Kidney epithelial cell (primary cell): ENCODE measurements around the gene ANKS1B. TPM values are rescaled to one million over a fixed set of nuclear protein-coding genes. Genes with fewer than 3 reads are reported as not detected.

Experiments used
- DNase-seq: peaks from one replicate; pipeline ENCODE4 v3.0.0-alpha.2; 2010; ENCODE audit warnings: low read depth
- H3K27me3 ChIP-seq: 2 replicates; pipeline ENCODE4 v1.6.0; 2011; ENCODE audit warnings: low read length; ENCODE audit not compliant: control insufficient read depth, insufficient read depth
- H3K36me3 ChIP-seq: 2 replicates; pipeline ENCODE4 v1.5.1; 2011; ENCODE audit warnings: low read length; ENCODE audit not compliant: control insufficient read depth, insufficient read depth
- H3K4me3 ChIP-seq: 2 replicates; pipeline ENCODE4 v1.5.1; 2011; ENCODE audit warnings: low read depth, mild to moderate bottlenecking, control low read depth, low read length
- total RNA-seq: library from RNA; depleted of rRNA; stranded (reverse); fragments of >200 nt; gene quantifications from 2 replicates; pipeline ENCODE4 v1.2.3, GENCODE V29; 2015
- TF ChIP-seq, protein P1 (sequence below): IDR thresholded peaks from 2 replicates; pipeline ENCODE4 v1.5.1; 2011; ENCODE audit warnings: mild to moderate bottlenecking, moderate library complexity, low read length, control low read depth, inconsistent platforms; ENCODE audit not compliant: insufficient read depth, poor library complexity, severe bottlenecking

Gene ANKS1B
- total RNA-seq, 1 donor from 2014 or later: 0.13 TPM

DNA sequence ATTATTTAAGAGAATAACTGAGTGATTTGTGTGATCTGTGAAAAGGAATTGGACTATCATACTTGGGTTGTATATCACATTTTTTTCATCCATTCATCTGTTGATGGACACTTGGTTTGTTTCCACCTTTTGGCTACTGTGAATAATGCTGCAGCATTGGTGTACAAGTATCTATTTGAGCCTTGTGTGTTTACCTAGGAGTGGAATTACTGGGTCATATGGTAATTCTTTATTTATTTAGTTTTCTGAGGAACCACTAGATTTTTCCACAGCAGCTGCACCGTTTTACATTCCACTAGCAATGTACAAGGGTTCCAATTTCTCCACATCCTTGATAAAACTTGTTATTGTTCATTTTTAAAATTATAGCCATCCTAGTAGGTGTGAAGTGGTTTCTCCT is 1283.6 kb downstream of the ANKS1B start:
- TF ChIP-seq, protein P1, sequence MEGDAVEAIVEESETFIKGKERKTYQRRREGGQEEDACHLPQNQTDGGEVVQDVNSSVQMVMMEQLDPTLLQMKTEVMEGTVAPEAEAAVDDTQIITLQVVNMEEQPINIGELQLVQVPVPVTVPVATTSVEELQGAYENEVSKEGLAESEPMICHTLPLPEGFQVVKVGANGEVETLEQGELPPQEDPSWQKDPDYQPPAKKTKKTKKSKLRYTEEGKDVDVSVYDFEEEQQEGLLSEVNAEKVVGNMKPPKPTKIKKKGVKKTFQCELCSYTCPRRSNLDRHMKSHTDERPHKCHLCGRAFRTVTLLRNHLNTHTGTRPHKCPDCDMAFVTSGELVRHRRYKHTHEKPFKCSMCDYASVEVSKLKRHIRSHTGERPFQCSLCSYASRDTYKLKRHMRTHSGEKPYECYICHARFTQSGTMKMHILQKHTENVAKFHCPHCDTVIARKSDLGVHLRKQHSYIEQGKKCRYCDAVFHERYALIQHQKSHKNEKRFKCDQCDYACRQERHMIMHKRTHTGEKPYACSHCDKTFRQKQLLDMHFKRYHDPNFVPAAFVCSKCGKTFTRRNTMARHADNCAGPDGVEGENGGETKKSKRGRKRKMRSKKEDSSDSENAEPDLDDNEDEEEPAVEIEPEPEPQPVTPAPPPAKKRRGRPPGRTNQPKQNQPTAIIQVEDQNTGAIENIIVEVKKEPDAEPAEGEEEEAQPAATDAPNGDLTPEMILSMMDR: no peak
- Histone ChIP-seq H3K4me3 (no peak overlapping the region), H3K27me3 (no peaks in the 10 kb centered on the region), H3K36me3 (no peaks in the 10 kb centered on the region)
- DNase-seq: no peak

DNA sequence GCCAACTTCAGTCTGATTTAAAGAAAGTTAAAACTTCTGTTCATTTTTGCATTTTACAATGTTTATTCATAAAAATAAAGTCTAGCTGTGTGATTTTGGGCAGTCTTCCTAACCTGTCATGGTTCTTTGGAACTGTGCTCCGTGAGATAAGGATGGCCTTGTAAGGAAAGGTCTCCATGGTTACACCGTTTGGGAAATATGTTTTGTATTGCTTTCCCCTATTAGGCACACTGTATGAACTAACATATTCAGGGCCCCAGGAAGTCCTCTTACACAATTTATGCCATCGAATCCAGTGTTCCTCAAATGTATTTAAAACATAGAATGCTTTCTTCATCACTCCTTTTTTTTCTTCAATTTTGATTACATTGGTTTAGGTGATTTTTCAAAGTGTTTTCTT is 1285.2 kb downstream of the ANKS1B start:
- TF ChIP-seq, protein P1: no peak

DNA sequence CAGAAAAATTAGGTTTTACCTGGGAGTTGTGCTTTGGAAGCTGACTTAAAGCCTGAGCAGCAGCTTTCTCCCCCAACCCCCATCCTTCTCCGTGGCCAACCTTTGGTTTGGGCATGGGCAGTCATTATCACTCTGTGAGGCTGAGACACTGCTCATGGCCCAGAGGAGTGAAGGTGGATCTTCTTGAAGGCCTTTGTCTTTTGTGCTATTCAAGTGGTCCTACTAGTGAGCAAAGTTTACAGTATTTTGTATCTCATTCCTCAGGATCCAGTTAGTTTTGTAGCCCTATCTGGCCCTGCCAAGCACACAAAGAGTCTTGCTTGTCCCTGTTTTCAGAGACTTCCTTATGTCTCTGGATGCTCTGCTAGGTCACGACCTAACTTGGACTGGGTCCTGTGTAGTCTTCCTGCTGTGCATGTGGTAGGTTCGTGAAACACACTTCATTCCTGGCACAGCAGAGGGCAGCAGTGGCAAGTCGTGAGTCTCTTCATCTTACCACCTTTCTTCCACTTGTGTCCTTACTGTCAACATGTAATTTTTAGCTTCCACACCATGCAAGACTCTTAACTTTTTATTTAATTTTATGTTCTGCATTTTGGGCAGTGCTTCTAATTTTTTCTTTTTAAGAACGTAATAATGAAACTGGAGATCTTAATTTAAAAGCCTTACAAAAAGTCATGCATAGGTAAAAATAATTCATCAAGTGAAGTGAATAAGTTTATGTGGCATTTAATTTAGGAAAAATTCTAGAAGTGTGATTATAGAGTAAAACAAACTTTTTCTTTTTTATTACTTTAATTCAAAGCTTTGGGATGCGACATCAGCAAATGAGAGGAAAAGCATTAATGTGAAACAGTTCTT is 1285.9 kb downstream of the ANKS1B start:
- Histone ChIP-seq H3K36me3 (no peaks in the 10 kb centered on the region), H3K4me3 (no peak overlapping the region), H3K27me3 (no peaks in the 10 kb centered on the region)
- TF ChIP-seq, protein P1: peak; percentile 76
- DNase-seq: peak; percentile 10

More for the DNA sequence above, 1285.2 kb downstream of the ANKS1B start:
- DNase-seq: no peak
- Histone ChIP-seq H3K36me3 (no peaks in the 10 kb centered on the region), H3K27me3 (no peaks in the 10 kb centered on the region), H3K4me3 (no peak overlapping the region)

DNA sequence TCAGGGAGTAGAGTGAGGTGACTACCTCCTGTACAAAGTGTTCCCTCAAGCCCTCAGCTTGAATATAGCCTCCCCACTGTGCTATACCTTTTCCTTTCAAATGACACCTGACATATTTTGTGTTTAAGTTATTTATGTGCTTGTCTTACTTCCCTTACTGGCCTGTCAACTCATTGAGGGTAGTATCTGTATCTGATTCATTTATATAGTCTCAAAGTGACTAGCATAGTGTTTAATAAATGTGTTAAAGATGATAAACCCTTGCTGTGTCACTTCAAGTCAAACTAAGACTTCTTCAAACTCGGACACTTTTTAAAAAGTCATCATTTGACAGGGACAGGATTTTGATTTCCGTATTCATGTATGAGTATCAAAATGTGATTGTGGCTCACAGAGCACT is 1287.5 kb downstream of the ANKS1B start:
- DNase-seq: no peak
- H3K36me3 ChIP-seq: no peaks in the 10 kb centered on the region
- no peak overlapping the region for H3K4me3 ChIP-seq
- no peaks in the 10 kb centered on the region for H3K27me3 ChIP-seq
- TF ChIP-seq, protein P1: no peak

DNA sequence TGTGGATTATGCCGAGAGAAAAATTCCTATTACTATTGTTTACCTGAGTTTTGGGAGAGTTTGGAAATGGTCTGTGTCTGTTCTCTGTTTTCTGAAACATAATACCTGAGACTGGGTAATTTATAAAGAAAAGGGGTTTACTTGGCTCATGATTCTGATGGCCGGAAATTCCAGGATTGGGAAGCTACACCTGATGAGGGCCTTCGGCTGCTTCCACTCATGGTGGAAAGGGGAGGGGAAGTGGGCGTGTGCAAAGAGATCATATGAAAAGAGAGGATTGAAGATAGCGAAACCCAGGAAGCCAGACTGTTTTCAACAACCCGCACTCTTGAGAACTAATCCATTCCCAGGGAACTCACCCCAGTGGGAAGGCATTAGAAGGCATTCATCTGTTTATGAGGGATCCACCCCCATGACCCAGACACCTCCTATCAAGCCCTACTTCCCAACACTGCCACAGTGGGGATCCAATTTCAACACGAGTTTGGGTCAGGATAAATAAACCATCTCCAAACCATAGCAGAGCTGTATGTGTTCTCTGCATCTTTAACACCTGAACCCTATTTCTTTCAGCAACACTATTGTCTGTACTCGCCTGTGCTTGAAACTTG is 1288.6 kb downstream of the ANKS1B start:
- no peak for DNase-seq
- TF ChIP-seq, protein P1: no peak
- Histone ChIP-seq H3K4me3 (no peak overlapping the region), H3K27me3 (no peaks in the 10 kb centered on the region), H3K36me3 (no peaks in the 10 kb centered on the region)
